ENCODE data around the gene KIF5C. TPM values are rescaled to one million over a fixed set of nuclear protein-coding genes. Genes with fewer than 3 reads are reported as not detected.
"Not testable (repeated sequence)": the region's sequence is repeated elsewhere in the genome, so short reads cannot be mapped to it uniquely, and the experiment has no call there.

The KIF5C gene
- 1.2 TPM for total RNA-seq
- long read RNA-seq, partial matches to known transcripts, result 1 of 1 reads
- long read RNA-seq, other reads (novel, unspliced or antisense), result 0 of 1 reads

GRCh38 chr2:148874868-148875341, at the start of gene KIF5C:
Gene KIF5C (plus strand): TSS chr2:148875227. CDS start chr2:148875618, 391 bp downstream.
- ATAC-seq (ENCODE audit: poor library complexity) (peak; percentile 96), DNase-seq (peak; percentile 84)
- intact Hi-C loops (cut with DNase I), result no loop called here

DNA sequence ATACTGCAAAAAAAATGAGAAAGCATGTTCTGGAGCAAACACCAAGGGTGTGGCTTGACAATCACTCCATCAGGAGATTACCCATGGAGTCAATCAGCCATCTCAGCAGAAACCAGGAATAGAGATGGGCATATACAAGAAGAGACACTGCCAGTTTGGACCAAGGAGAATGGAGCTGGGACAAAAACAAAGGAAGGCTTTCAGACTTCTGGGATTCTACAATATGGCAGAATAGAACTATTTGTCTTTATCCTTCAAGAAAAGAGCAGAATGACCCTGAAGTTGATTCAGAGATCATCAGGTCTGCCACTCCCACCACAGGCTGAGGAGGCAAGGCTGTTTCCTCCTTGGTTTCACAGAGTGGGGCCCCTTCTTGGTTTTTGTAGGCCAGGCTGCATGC, 48.2 kb upstream of the KIF5C start:
- ATAC-seq (ENCODE audit: poor library complexity), result no peak
- no peak for DNase-seq
- intact Hi-C loops (cut with DNase I), result no loop called here

DNA sequence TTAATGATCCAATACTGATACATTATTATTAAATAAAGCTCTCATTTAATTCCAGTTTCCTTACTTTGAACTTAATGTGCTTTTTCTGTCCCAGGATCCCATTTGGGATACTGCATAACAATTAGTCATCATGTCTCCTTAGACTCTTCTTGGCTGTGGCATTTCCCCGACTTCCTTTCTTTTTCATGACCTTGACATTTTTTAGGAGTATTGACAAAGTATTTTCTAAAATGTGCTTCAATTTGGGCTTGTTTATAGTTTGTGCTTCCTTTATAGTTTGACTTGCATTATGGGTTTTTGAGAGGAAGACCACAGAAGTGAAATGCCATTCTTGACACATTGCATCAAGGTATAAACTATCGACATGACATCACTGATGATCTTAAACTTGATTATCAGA, 46.1 kb upstream of the KIF5C start:
- no peak for DNase-seq
- ATAC-seq (ENCODE audit: poor library complexity), result no peak
- intact Hi-C loops (cut with DNase I), result no loop called here

DNA sequence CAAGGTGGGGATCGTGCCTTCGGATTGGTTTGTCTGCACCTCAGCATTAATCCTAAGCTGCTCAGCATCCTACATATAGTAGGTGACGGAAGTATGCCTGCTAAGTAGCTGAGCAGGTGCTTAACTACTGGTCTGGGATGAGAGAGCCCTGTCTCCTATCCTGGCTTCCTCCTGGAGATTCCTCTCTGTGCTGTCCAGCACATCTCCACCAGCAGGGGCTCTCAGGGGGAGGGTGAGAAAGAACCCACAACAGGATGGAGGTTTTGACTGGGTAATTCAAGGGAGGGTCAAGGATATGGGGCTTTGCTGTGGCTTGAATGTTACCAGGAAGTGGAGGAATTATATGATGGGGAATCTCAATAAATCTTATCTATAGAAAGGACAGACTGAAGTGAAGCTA, 45.4 kb upstream of the KIF5C start:
- intact Hi-C loops (cut with DNase I), result no loop called here
- ATAC-seq (ENCODE audit: poor library complexity) (no peak), DNase-seq (no peak)

GRCh38 chr2:148832637-148833036, 42.4 kb upstream of the KIF5C start:
- no peak for ATAC-seq (ENCODE audit: poor library complexity)
- intact Hi-C loops (cut with DNase I), result no loop called here
- no peak for DNase-seq

DNA sequence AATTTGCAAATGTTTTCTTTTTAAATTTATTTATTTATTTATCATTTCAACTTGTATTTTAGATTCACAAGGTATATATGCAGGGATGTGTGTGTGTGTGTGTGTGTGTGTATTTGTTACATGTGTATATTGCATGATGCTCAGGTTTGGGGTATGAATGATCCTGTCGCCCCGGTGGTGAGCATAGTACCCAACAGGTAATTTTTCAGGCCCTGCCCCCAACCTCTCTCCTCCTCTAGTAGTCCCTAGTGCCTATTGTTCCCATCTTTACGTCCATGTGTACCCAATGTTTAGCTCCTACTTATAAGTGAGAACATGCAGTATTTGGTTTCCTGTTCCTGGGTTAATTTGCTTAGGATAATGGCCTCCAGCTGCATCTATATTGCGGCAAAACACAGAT, 33.0 kb upstream of the KIF5C start:
- intact Hi-C loops (cut with DNase I), result no loop called here
- ATAC-seq (ENCODE audit: poor library complexity) (no peak), DNase-seq (no peak)

- no peak for ATAC-seq (ENCODE audit: poor library complexity)
- DNase-seq, result no peak
Observed at GRCh38 chr2:148848146-148848545, 26.9 kb upstream of the KIF5C start.

DNA sequence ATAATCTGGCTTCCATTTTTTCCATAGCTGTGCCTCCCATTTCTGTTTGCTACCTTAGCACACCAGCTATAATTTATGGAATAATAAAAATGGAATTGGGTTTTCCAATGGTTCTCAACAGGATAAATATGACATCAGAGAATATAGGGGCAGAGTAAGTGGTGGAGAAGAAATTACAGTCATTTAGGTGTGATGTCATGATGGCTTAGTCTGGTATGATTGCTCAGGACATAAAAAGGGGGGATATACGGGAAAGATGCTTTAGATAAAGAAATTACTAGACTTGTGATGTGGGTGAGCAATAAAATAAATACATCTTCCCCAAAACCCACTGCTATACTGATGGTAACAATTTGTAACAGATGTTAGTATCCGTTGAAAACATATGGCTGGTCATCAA, 21.6 kb upstream of the KIF5C start:
- intact Hi-C loops (cut with DNase I), result no loop called here
- DNase-seq (no peak), ATAC-seq (ENCODE audit: poor library complexity) (no peak)

More at GRCh38 chr2:148848146-148848545, 26.9 kb upstream of the KIF5C start:
- intact Hi-C loops (cut with DNase I), result no loop called here

DNA sequence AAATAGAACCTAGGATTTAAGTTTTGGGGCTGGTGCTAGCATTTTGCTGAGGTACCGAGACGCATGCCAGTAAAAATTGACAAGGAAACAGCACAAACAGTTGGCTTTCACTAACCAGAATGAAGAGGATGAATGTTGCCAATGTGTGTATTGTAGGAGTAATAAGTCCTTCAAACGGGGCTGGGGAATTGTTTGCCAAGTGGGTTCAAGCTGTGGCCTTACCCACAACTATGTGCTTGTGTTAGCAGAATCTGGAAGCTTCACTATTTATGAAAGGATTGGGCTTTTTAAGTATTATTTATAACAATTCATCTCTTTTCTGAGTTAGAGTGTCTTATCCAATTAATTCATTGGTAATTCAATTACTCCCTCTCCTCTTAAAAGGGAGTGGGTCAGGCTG, 15.0 kb upstream of the KIF5C start:
- ATAC-seq (ENCODE audit: poor library complexity), result no peak
- intact Hi-C loops (cut with DNase I), result no loop called here
- DNase-seq, result no peak

DNA sequence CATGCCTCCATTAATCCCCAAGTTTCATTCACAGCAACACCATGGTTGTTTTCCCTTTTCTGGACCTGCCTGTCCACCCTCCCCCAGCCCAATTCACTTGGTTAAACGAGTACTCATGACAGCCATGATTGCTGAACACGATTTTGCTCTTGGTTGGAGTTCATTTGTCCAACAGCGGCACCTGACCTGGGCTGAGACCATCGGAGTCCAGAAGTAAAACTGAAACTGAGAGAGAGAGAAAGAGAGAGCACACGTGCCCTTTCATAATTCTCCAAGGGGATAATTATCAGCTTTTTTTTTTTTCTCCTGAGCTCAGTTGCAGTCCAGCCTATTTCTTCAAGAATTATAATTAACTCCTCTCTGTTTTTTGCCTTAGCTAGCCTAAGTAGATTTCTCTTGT, 13.7 kb upstream of the KIF5C start:
- ATAC-seq (ENCODE audit: poor library complexity) (no peak), DNase-seq (no peak)
- intact Hi-C loops (cut with DNase I), result no loop called here

- intact Hi-C loops (cut with DNase I); DNase-seq; ATAC-seq (ENCODE audit: poor library complexity): not testable (repeated sequence)
Observed at GRCh38 chr2:148862478-148862877, 12.5 kb upstream of the KIF5C start.

- DNase-seq (no peak), ATAC-seq (ENCODE audit: poor library complexity) (no peak)
- intact Hi-C loops (cut with DNase I), result no loop called here
Observed at GRCh38 chr2:148865512-148865911, 9.5 kb upstream of the KIF5C start.

GRCh38 chr2:148866091-148866490, 8.9 kb upstream of the KIF5C start:
- ATAC-seq (ENCODE audit: poor library complexity), result no peak
- DNase-seq, result no peak

DNA sequence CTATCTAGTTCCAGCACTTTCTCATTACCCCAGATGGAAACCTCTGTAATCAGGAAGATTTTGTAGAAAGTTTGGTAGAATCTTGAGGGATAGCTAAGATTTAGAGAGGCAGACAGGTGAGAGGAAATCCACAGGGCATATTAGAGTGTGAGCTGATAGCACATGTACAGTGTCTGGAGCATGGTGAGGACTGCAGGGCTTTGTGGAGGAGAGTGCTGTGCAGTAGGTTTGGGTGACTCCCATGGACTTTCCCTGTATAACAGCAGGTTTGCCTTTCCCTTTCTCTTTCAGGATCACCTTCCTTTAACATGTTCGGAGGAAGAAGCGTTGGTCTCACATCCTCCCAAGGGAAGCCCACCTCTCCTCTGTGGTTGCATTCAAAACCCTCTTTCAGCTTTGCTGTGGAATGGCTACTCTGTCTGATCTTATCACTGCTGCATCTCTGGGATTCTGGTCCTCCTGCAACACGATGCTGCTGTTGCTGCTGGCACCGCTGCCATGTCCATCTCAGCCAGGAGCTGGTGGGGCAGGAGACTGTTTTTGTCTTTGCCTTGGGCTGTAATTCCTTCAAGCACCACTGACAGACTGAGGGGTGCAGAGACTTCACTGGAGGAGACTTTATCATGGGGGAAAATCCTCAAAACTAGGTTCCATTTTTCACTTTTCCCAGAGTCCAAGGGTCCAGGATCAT, 7.8 kb upstream of the KIF5C start:
- intact Hi-C loops (cut with DNase I), result no loop called here
- ATAC-seq (ENCODE audit: poor library complexity), result no peak
- no peak for DNase-seq

More at GRCh38 chr2:148866091-148866490, 8.9 kb upstream of the KIF5C start:
- intact Hi-C loops (cut with DNase I), result no loop called here

DNA sequence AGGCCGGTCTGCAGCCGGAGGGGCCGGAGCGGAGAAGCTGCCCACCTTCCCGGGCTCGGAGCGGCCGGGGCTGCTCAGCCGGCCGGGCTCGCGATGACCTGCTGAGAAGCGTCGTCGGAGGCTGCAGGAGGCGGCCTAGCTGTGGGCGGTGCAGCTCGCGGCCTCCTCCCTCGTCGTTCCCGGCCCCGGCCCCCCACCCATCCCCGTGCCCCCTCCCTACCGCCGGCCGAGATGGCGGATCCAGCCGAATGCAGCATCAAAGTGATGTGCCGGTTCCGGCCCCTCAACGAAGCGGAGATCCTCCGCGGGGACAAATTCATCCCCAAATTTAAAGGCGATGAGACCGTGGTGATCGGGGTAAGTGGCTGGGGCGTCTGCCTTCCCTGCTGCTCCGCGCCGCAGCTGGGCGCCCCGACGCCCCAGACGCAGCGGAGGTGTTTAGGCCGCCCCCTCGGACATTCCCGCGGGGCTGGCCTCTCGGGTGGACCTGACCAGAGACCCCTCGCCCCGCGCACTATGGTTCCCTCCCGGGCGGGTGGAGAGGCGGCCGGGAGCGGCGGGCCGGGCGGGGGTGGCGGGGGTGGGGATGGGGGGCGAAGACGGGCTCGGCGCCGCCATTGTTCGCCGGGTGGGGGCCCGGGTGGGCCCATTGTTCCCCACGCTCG, 492 bp downstream of the KIF5C start:
- intact Hi-C loops (cut with DNase I), result no loop called here
- ATAC-seq (ENCODE audit: poor library complexity) (peak; percentile 28), DNase-seq (no peak)

DNA sequence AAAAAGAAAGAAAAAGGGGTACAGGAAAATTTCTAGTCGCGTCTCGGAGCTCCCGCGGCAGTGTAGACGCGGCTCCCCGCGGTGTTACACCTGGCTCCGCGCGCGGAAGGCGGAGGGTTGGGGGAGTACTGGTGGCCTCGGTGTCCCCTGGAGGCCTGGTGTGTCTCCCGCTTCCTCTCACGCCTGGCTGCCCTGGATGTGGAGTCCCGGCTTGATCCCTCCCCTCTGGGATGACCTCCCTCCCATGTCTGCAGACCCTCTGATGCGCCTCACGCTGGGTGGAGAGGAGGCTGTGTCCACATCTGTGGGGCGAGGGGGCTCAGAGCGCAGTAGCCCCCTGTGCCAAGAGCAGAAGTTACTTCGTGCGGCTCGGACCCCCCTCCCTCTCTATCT, 1.2 kb downstream of the KIF5C start:
- DNase-seq (no peak), ATAC-seq (ENCODE audit: poor library complexity) (no peak)
- intact Hi-C loops (cut with DNase I), result no loop called here

DNA sequence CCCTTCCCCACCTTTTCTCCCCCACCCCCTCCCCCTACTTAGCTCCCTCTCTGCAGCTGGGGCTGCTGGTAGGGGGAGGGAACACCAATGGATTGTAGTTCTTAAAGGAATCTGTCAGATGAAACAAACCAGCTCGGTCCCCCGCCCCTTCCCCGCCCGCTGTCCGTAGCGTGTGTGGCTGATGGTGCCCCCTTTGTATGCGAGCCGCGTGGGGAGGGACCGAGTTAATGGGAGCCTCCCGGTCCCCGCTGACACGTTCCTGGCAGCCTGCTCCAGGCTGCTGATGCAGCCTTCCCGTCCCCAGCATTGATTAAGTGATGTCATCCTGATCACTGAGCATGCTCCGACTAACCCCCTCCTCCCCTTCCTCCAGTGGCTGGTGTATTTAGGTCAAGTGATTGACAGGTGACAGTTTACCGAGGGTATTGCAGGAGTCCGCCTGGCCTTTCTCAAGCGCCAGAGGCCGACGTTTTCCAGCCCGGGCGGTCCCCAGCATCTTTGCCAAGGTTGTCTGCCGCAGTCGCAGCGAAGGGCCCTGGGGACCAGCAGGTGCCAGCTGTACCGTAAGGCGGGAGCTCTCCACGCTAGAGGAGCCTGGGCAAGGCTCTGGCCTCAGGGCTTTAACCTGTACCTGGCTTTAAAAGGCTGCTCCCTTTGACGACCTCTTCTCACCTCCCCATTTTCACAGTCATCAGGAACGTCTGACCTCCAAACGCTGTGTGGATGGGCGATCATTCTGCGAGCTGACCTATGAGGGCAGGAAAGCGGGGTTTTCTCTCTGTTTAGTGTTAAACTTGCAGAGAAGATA, 1.8 kb downstream of the KIF5C start:
- DNase-seq (peak; percentile 47), ATAC-seq (ENCODE audit: poor library complexity) (no peak)
- intact Hi-C loops (cut with DNase I), result no loop called here

- no peak for ATAC-seq (ENCODE audit: poor library complexity)
- DNase-seq, result no peak
- intact Hi-C loops (cut with DNase I), result no loop called here
Observed at GRCh38 chr2:148877403-148877740, 2.3 kb downstream of the KIF5C start.

GRCh38 chr2:148880636-148881035, 5.6 kb downstream of the KIF5C start:
- DNase-seq (no peak), ATAC-seq (ENCODE audit: poor library complexity) (no peak)
- intact Hi-C loops (cut with DNase I), result no loop called here

GRCh38 chr2:148882051-148882450, 7.0 kb downstream of the KIF5C start:
- DNase-seq, result no peak
- no peak for ATAC-seq (ENCODE audit: poor library complexity)
- intact Hi-C loops (cut with DNase I), result no loop called here
